T1000 (cell line): ENCODE measurements around the gene SERPINH1.

Experiments used
- DNase-seq: peaks from one replicate; lab custom pipeline; 2025; ENCODE audit warnings: mixed read lengths; lab: John Stamatoyannopoulos, UW

The SERPINH1 gene

DNA sequence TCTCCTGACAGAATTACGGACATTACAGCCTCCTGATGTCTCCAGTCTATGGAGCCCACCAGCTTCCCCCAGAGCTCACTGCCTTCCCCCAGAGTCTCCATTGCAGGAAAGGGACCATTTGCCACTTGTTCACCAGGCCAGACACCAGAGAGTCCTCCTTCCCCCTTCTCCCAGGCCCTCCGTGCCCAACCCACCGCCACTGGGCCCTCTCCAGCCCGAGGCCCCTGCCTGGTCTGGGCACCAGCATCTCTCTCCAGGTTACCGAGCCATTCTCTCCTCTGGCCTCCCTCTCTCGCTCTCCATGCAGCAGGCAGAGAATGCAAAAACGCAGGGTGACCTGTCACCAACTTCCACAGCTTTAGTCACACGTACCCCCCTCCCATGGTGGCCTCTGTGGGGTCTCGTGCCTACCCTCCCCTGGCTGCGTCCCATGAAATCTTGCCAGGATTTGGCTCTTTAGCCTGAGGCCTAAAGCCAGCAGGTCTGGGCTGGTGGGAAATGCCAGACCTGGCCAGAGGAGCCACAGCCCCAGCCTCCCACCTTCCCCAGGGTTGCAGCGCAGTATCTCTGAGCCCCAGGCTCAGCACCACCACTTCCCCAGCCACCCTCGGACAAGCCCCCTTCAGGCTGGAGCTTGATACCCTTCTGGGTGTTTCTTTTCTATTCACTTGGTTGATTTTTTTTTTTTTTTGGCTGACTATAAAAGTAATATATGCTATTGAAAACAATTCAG, 6.8 kb upstream of the SERPINH1 start:
- DNase-seq, result no peak

DNA sequence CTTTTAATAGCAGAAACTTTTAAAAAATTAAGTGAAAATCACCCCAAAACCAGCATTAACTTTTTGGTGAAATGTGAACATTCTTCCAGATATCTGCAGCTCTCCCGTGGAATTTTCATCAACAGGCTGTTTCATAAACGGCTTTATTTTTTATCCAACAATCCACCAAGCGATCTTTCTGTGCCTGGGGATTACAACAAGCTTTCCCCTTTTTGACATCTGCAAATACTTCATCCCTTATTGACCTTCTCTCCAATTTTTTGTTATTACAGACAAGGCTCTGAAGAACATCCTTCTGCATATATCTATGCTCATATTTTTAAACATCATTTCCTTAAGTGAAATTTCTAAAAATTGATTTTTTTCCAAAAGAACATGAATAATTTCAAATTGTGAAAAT, 5.8 kb upstream of the SERPINH1 start:
- DNase-seq, result no peak

DNA sequence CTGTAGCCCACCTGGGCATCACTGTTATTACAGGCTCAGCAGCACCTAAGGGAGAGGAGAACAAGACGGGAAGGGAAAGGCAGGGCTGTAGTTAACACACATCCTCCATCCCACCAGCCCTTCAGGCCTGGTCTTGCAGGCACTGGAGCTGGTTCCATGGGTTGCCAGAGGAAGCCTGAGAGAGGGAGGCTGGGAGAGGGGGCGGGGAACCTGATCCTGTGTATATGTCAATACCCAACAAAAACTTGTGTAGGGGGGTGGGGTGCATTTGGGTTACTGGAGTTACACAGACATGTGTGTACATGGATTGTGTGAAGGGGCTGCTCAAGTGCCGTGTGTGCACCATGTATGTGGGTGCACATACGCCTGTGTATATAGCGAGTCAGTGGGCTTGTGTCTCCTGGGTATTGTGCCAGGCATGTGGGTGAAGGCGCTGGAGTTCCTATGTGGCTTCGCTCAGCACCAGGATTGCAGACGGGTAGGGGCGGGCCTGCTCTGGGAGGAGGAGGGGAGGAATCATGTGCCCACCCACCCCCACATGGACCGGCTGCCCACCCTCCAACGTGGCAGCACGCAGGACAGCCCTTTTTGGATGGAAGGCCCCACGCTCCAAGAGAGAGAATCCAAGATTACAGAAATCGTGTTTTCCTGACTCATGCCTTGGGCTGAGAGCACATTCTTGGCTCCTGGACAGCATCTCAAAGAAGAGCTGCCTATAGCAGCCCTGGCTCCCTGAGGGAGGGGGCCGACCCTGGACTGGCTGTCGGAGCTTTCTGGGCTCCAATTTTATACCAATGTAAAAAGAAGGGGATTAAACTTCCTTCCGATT, 4.2 kb upstream of the SERPINH1 start:
- no peak for DNase-seq

DNA sequence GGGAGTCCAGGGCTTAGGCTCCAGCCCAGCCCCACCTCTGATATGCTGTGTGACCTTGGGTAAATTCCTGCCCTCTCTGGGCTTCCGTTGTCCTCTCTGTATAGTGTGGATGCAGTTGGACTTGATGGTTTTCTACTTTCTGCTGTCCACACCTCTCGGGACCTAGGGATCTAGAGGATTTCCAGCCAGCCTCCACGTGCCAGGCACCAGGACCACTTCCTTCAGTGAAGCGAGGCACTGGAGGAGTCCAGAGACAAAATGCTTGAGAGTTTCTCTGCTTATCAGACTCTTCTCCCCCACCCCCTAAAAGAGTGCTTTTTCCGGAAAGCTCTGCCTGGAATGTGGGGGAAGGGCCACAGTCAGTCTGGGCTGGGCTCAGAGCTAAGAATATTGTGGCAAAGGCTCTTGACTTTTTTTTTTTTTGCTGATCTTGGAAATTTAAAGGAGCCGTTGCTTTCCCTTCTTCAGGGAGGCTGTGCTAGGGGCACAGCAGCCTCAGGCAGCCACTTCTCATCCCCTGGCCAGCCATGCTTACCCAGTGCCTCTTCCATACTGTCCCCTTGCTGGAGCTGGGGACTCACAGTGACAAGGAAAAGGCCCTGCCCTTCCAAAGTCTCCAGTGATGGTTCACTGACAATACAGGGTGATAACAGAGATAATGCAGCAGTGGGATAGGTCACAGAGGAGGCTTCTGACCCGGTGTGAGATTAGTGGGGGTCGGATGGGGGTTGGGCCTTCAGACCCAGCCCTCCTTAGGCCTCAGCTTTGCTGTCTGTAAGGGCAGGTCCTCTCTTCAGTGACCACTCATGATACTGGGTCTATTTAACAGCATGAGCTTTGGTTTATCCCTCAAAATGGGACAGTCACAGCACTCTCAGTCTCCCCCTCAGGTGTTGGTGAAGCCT, 2.9 kb upstream of the SERPINH1 start:
- DNase-seq, result no peak

DNA sequence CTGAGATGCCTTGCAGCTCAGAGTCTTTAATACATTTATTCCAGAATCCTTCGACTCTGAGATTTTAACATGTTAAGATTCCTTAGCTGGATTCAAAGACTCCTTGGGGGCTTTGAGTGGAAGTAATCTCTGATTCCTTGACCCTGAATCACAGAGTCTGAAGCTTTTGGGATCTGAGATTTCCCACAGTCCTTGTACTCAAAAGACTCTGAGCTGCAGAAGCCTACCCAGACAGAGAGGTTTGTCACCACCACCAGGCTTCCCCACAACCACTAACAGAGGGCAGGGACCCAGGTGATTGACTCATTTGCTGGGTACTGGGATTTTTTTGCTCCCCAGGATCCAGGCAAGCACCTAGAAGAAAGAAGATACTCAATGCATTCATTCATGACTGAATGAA, 1.4 kb upstream of the SERPINH1 start:
- DNase-seq, result no peak

DNA sequence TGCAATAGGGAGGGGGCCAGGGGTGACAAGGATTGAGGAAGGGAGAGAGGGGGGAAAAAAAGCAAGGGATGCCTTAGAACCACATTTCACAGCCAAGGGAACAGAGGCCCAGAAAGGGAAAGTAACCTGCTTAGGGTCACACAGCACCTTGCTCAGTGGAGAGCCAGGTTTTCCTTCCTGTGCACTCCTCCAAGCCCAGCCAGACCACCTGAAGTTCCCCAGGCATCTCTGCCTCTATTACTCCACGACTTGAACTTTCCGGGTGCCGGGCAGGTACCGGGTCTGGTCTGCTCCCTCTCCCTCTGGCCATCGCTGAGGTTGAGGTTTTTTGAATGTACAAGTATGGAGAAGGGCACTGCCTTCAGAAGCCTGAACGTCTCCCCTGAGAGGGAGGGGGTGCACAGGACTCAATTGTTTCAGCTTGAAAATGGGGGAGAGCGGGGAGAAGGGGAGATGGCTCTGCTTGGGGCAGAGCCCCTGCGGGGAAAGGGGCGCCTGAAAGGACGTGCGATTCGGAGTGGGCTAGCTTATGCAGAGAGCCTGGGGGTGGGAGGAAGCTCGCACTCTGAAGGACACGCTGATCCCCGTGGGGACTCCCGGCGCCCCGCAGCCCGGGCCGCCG, 516 bp upstream of the SERPINH1 start:
- no peak for DNase-seq

DNA sequence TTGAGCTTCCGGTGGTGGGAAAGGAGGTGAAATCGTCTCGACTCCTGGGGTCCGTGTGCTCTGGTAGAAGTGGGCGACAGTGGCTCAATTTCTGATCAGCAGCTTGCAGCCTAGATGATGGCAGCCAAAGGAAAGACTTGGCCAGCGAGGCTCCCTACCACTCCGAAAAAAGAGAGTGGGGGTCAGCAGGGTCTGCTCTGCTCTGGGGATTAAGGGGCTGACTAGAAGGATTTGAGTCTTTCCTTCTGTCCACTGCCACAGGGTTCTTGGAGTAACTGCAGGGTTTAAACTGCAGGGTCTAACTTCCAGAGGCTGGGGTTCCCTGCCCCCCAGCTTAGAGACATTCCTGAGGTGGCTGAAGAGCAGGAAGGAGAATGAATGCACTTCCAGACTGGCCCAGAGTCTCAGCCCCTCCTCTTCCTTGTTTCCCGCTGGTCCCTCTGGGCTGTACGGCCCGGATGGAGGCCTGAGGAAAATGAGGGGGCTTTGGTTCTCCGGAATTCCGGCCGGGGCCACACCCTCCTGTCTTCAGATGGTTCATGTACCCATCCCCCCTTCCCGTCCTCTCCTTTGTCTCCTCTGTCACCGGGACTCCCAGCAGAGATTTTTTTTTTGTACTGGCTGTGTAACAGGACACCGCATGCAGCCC, 907 bp downstream of the SERPINH1 start:
- peak; percentile 18 for DNase-seq

DNA sequence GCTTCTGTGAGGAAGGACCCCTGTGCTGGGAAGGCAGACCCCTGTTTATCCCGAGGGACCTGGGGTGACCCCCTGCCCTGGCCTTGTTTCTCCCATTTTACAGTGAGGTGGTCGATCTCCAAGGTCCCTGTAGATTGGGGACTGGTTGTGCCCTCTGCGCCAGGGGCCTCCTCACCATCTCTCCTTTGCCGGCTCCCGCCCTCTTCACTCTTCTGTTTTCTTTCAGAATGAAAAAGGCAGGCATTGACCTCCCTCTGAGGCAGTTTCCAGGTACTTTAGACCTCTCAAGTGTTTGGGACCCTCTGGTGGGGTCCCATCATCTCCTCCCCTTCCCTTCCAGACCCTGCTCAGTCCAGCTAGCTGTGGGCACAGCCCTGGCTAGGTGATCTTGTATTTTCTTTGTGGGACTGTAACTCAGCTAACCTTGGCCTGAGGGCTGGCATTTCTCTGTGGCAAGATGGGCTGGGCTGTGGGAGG, 1.5 kb downstream of the SERPINH1 start:
- no peak for DNase-seq

DNA sequence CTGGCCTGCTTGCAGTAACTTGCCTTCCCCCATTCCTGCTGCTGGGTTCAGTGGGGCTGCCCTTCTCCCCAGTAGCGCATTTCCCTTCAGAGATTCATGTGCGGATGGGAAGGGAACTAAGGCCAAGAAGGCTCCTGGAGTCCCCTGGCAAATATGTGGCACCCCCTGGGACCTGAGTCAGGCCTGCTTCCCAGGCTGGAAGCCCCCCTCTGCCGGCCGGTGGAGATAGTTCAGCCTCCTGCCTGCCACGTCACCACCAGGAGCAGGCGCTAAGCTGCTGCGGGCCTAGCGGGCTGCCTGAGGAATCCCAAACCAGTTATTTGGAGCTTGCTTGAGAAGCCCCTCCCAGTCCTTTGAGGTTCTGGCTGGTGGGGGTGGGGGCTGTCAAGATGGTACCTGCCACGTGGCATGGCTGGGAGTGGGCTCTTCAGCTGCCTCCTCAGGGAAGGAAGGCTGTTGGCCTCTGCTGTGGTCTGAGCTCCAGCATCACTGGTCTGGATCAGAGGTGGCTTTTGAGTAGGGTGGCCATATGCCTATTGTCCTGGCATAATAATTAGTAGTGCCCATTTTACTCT, 2.0 kb downstream of the SERPINH1 start:
- peak; percentile 84 for DNase-seq

DNA sequence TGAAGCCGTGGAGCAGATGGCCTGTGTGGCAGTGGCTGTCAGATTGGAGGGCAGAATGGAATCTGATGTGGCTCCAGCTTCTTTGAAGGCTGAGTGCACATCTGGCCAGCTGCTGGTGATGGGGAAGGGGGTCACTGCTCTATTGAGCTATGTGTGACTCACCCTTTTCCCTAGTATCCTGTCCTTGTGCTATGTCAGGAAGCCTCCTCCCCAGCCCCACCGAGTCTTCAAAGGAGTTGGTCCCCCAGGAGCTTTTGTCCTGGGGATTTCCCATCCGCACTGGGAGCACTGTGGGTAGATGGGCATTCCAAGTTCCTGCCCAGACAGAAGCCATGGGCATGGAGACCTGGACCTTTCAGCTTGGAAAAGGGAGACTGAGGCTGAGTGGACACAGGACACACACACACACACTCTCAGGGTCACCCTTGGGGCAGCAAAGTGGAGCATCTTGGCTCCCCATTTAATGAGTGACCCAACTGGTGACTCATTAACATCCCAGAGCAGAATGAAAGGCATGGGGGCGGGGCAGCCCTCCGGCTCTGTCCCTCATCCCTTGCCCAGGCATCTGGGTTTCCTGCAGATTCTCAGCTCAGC, 3.3 kb downstream of the SERPINH1 start:
- DNase-seq, result peak; percentile 64

DNA sequence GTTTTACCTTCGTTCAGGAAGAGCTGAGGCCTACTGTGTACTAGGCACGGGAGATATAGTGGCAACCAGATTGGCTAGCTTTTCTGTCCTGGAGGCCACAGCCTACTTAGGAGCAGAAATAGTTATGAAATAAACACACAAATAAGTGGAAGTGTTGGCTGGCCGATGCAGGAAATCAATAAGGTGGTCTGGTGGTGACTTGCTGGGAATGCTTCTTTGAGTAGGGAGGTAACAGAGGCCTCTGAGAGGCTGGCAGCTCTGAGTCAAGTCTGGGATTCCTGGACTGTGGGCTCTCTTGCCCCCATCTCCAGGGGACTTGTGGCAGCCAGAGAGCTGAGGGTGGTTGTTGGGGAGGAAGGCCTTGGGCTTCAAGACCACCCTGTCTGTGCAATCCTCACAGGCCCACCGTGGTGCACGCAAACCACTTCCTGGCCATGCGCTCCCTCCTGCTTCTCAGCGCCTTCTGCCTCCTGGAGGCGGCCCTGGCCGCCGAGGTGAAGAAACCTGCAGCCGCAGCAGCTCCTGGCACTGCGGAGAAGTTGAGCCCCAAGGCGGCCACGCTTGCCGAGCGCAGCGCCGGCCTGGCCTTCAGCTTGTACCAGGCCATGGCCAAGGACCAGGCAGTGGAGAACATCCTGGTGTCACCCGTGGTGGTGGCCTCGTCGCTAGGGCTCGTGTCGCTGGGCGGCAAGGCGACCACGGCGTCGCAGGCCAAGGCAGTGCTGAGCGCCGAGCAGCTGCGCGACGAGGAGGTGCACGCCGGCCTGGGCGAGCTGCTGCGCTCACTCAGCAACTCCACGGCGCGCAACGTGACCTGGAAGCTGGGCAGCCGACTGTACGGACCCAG, 4.1 kb downstream of the SERPINH1 start:
- DNase-seq, result no peak

DNA sequence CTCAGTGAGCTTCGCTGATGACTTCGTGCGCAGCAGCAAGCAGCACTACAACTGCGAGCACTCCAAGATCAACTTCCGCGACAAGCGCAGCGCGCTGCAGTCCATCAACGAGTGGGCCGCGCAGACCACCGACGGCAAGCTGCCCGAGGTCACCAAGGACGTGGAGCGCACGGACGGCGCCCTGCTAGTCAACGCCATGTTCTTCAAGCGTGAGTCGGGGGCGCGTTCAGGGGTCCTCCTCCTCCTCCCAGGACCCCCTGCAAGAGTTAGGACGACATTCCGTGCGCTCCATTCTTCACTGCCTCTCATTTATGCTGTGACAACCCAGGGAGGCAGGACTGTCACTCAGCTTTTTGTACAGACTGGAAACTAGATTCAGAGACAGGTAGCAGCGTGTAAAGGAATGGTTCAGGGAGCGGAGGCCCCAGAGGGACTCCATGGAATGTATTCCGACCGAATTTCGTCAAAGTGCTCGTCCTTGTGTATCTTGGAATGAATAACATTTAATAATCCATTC, 4.8 kb downstream of the SERPINH1 start:
- no peak for DNase-seq

DNA sequence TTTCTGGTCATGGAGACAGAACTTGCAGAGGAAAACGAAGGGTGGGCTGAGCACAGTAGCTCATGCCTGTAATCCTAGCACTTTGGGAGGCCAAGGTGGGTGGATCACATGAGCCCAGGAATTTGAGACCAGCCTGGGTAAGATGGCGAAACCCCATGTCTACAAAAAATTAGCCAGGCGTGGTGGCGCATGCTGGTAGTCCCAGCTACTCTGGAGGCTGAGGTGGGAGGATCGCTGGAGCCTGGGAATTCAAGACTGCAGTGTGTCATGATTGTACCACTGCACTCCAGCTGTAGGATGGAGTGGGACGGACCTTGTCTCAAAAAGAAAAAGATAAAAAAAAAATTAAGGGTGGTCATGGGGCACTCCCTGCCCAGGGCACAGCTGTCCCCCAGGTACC, 5.9 kb downstream of the SERPINH1 start:
- no peak for DNase-seq

DNA sequence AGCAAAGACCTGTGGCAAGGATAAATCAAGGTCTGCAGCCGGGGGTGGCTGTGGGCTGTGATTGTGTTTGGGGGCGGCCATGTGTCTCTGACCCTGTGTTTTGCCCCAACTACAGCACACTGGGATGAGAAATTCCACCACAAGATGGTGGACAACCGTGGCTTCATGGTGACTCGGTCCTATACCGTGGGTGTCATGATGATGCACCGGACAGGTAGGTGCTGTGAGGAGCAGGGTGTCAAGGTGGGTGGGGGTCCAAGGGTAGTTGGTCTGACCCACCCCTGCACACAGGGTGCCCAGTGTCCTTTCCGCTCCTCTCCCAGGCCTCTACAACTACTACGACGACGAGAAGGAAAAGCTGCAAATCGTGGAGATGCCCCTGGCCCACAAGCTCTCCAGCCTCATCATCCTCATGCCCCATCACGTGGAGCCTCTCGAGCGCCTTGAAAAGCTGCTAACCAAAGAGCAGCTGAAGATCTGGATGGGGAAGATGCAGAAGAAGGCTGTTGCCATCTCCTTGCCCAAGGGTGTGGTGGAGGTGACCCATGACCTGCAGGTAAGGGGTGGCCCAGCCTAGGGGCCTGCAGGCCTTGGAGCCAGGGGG, 6.7 kb downstream of the SERPINH1 start:
- no peak for DNase-seq

DNA sequence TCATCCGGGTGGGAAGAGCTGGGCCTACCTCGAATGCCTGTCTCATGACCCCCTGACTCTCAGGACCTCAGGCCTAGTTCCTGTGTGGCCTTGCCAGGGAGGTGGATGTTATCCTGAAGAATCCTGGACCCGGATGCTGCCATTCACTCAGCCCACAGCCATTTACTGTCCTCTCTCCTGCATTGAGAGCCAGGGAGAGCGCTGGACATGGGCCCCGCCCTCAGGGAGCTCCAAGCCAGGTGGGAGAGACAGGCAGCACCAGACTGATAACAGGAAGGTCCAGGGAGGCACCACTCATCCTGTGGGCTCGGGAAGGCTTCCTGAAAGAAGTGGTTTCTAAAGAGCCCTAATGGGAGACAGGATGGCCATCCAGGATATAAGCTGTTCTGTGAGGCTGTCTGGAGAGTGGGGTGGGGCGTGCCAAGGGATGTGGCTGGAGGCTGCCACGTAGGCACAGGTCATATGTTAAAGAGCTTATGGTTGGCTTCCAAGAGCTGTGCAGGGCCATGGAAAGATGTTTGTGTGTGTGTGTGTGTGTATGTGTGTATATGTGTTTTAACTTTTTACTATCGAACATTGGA, 8.6 kb downstream of the SERPINH1 start:
- no peak for DNase-seq

DNA sequence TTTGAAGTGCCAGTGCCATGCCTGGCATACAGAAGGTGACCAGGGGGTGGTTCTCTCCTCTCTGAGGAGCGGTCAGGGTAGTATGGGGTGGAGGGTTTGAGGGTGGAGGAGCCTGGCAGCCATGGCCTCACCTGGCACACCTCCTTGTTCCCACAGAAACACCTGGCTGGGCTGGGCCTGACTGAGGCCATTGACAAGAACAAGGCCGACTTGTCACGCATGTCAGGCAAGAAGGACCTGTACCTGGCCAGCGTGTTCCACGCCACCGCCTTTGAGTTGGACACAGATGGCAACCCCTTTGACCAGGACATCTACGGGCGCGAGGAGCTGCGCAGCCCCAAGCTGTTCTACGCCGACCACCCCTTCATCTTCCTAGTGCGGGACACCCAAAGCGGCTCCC, 9.6 kb downstream of the SERPINH1 start:
- DNase-seq, result no peak

DNA sequence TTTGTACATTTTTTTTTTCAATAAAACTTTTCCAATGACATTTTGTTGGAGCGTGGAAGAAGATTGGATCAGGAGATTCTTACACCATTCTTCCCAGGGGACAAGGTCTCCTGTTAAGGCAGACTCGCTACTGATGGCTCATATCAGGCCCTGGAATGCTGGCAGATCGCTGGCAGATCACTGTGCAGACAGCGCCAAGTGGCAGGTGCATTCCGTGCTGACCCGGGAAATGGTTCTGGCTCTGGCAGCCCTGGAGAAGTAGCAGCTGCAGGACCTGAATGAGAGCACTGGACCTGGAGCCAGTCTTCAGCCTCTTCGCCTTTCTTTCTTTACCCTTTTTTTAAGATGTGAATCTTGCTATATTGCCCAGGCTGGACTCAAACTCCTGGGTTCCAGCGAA, 10.7 kb downstream of the SERPINH1 start:
- no peak for DNase-seq
